Right atrium auricular region (tissue), 2 donors: ENCODE results near the gene UBE2E3. TPM values are rescaled to one million over a fixed set of nuclear protein-coding genes. Genes with fewer than 3 reads are reported as not detected.

Experiments
- DNase-seq: peaks from one replicate; pipeline ENCODE4 v3.0.0-alpha.2; 2019; ENCODE audit warnings: low spot score
- H3K27ac ChIP-seq, 2 donors: fragments of 200-600 bp; sonication (generic); 1 replicate in 1 of 2; 2 replicates in 1 of 2; pipeline ENCODE4 v1.5.1; 2016 to 2019
- H3K27me3 ChIP-seq, 2 donors: fragments of 200-600 bp; sonication (generic); one replicate each; pipeline versions ENCODE4 v1.5.1 to v1.6.0; 2017 to 2019
- H3K36me3 ChIP-seq: fragments of 200-600 bp; sonication (generic); one replicate; pipeline ENCODE4 v1.5.1; 2016
- H3K4me1 ChIP-seq, 2 donors: fragments of 200-600 bp; sonication (generic); one replicate each; pipeline versions ENCODE4 v1.5.1 to v1.6.0; 2017 to 2019
- H3K4me3 ChIP-seq, 2 donors: fragments of 200-600 bp; sonication (generic); 1 replicate in 1 of 2; 2 replicates in 1 of 2; pipeline ENCODE4 v1.5.1; 2017 to 2019; ENCODE audit warnings: mild to moderate bottlenecking in 1 of 2, moderate library complexity in 1 of 2
- H3K9me3 ChIP-seq, 2 donors: fragments of 200-600 bp; sonication (generic); one replicate each; pipeline ENCODE4 v1.5.1; 2019
- CTCF ChIP-seq, 2 donors: fragments of 200-600 bp; sonication (generic); IDR thresholded peaks; one replicate each; pipeline ENCODE4 v1.5.1; 2019; ENCODE audit warnings: antibody characterized with exemption in 2 of 2
- total RNA-seq, 2 donors: library from RNA; depleted of rRNA; stranded (reverse); fragments of >200 nt; gene quantifications; one replicate each; pipeline ENCODE4 v1.1.0, GENCODE V29; 2016

The UBE2E3 gene
- total RNA-seq, 2 donors from 2014 or later, result 48.3 to 57.3 TPM

- DNase-seq, result no peak
- H3K4me3 ChIP-seq, result no peak overlapping the region
- no peak overlapping the region for H3K27ac ChIP-seq
- no peaks in the 10 kb centered on the region for H3K9me3 ChIP-seq
- no peaks in the 10 kb centered on the region for H3K4me1 ChIP-seq
- H3K36me3 ChIP-seq, result no peaks in the 10 kb centered on the region
- H3K27me3 ChIP-seq, result no peaks in the 10 kb centered on the region
- no peak for TF ChIP-seq CTCF (IDR thresholded peaks at IDR 0.05)
These were observed 130.7 kb downstream of the UBE2E3 start for GRCh38 chr2:181111059-181111458.

DNA sequence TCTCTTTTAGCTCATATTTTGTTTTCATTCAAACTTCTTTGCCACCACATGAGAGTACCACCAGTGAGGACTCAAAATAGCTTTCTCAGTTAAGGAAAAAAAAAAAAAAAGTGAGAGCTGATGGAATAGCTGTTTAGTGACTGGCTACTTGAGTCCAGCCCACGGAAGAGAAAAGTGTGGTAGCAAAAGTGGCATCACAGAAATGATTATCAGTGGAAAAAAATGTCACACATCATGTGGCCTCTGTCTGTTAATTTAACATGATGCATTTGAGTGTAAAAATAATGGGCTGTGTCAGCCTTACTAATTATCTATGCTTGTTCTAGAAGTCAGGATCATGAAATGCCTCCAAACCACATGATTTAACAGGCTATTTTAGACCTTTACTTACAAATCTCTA is 132.5 kb downstream of the UBE2E3 start:
- no peak overlapping the region for H3K4me3 ChIP-seq
- H3K4me1 ChIP-seq, result no peaks in the 10 kb centered on the region
- H3K36me3 ChIP-seq, result no peaks in the 10 kb centered on the region
- no peak for TF ChIP-seq CTCF (IDR thresholded peaks at IDR 0.05)
- no peak overlapping the region for H3K27ac ChIP-seq
- no peak for DNase-seq
- H3K27me3 ChIP-seq, result no peaks in the 10 kb centered on the region
- H3K9me3 ChIP-seq, result no peaks in the 10 kb centered on the region
